ENCODE measurements around the gene PDCL2.

The PDCL2 gene

DNA sequence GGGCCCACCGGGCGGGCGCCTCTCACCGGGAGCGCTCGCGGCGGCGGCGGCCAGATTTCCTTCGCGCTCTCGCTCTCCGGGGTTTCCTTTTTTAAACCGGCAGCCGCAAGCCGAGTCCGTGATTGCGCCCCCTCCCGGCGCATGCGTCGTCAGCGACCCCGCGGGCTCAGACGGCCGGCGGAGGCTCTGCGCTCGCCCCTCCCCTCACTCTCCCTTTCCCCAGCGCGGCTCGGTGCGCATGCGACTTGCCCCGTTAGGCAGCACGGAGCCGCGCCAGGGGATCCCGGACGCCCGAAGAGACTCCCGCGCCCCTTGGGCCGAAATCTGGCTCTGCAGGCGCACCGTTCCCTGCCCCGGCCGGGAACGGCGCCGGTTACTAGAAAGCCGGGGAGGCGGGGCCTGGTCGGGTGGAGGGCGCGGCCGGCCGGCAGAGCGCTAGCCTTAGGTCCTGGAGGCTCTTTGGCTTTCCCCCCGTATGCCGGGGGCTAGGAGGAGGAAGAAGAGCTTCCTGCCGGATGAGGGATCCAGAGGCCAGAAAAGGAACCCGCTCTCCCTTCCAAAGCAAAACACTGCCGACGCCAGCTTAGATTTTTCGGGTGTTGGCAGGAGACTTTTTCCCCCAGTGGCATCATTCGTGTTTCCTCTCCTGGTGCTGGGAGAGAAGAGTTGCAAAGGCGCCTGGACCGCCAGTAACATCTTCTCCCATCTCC lies 45.1 kb downstream of the PDCL2 start, which contains the start of gene CLOCK:
Gene CLOCK (minus strand): TSS at position 154 of the 710 bp plus-strand sequence. CDS start 64,124 bp downstream, outside the sequence.
- Histone ChIP-seq H3K9me3 (ENCODE audit: severe bottlenecking) (no peaks in the 10 kb centered on the region), H3K4me3 (ENCODE audit: severe bottlenecking) (peak within 1 kb of the TSS; percentile 83), H3K27ac (ENCODE audit: poor library complexity, severe bottlenecking) (peak within 1 kb of the TSS; percentile 95), H3K4me1 (ENCODE audit: insufficient read depth, poor library complexity, severe bottlenecking) (peaks cover 39% of the 10 kb centered on the region), H3K27me3 (ENCODE audit: insufficient read depth, poor library complexity, severe bottlenecking) (no peaks in the 10 kb centered on the region), H3K36me3 (ENCODE audit: low read depth) (no peaks in the 10 kb centered on the region)
- TF ChIP-seq, protein P1, sequence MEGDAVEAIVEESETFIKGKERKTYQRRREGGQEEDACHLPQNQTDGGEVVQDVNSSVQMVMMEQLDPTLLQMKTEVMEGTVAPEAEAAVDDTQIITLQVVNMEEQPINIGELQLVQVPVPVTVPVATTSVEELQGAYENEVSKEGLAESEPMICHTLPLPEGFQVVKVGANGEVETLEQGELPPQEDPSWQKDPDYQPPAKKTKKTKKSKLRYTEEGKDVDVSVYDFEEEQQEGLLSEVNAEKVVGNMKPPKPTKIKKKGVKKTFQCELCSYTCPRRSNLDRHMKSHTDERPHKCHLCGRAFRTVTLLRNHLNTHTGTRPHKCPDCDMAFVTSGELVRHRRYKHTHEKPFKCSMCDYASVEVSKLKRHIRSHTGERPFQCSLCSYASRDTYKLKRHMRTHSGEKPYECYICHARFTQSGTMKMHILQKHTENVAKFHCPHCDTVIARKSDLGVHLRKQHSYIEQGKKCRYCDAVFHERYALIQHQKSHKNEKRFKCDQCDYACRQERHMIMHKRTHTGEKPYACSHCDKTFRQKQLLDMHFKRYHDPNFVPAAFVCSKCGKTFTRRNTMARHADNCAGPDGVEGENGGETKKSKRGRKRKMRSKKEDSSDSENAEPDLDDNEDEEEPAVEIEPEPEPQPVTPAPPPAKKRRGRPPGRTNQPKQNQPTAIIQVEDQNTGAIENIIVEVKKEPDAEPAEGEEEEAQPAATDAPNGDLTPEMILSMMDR (IDR thresholded peaks at IDR 0.05; ENCODE audit: poor library complexity, severe bottlenecking), result peak; percentile 51
- ATAC-seq (ENCODE audit: low read depth) (peak; percentile 57), DNase-seq (ENCODE audit: low spot score) (peak; percentile 88)

DNA sequence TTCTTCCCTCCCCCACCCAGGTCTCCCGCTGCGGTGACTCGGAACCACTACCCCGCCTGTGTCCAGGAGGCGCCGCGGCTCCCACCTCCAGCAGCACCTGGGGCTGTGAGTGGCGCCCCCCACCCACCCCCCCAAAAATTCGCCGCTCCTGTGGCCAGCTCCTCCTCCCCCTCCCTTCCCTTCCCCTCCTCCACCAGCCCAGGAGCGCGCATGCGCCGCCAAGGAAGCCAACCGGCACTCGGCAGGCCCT lies 45.6 kb downstream of the PDCL2 start:
- ATAC-seq (ENCODE audit: low read depth), result peak; percentile 38; the same call in 2 of the 3 replicates

GRCh38 chr4:55545641-55546505 lies 46.2 kb downstream of the PDCL2 start:
- peaks cover 39% of the 10 kb centered on the region for H3K4me1 ChIP-seq (ENCODE audit: insufficient read depth, poor library complexity, severe bottlenecking)
- ATAC-seq (ENCODE audit: low read depth), result peak; percentile 32
- H3K27ac ChIP-seq (ENCODE audit: poor library complexity, severe bottlenecking), result peak overlapping the region; percentile 95
- no peaks in the 10 kb centered on the region for H3K9me3 ChIP-seq (ENCODE audit: severe bottlenecking)
- peak; percentile 75 for DNase-seq (ENCODE audit: low spot score)
- no peaks in the 10 kb centered on the region for H3K27me3 ChIP-seq (ENCODE audit: insufficient read depth, poor library complexity, severe bottlenecking)
- TF ChIP-seq, protein P1 (IDR thresholded peaks at IDR 0.05; ENCODE audit: poor library complexity, severe bottlenecking), result no peak
- H3K36me3 ChIP-seq (ENCODE audit: low read depth), result peaks cover 6% of the 10 kb centered on the region; the same call in 1 of the 2 replicates
- H3K4me3 ChIP-seq (ENCODE audit: severe bottlenecking), result peak overlapping the region; percentile 83

More for the DNA sequence above, 45.6 kb downstream of the PDCL2 start:
- TF ChIP-seq, protein P1 (IDR thresholded peaks at IDR 0.05; ENCODE audit: poor library complexity, severe bottlenecking), result no peak
- H3K27me3 ChIP-seq (ENCODE audit: insufficient read depth, poor library complexity, severe bottlenecking), result no peaks in the 10 kb centered on the region
- no peaks in the 10 kb centered on the region for H3K36me3 ChIP-seq (ENCODE audit: low read depth)
- H3K4me1 ChIP-seq (ENCODE audit: insufficient read depth, poor library complexity, severe bottlenecking), result peaks cover 39% of the 10 kb centered on the region
- H3K4me3 ChIP-seq (ENCODE audit: severe bottlenecking), result peak overlapping the region; percentile 83
- no peaks in the 10 kb centered on the region for H3K9me3 ChIP-seq (ENCODE audit: severe bottlenecking)
- peak overlapping the region; percentile 95 for H3K27ac ChIP-seq (ENCODE audit: poor library complexity, severe bottlenecking)
- DNase-seq (ENCODE audit: low spot score), result no peak

DNA sequence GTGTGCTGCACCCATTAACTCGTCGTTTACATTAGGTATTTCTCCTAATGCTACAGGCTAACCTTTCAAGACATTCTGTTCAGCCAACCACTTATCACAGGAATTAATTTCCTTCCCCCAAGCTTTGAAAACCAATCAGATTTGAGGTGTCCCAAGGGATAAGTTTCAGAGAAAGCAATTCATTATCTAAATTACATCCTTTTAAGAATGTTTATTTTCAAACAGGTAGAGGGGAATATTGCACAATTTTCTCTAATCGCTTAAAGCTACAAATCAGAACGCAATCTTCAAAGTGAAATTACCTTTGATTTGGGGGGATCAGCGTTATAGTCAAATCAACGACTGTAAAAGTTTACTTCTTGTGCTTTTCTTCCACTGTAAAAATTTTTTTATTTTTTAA lies 46.9 kb downstream of the PDCL2 start:
- DNase-seq (ENCODE audit: low spot score), result no peak
- TF ChIP-seq, protein P1 (IDR thresholded peaks at IDR 0.05; ENCODE audit: poor library complexity, severe bottlenecking), result no peak
- ATAC-seq (ENCODE audit: low read depth), result no peak
- Histone ChIP-seq H3K27me3 (ENCODE audit: insufficient read depth, poor library complexity, severe bottlenecking) (no peaks in the 10 kb centered on the region), H3K36me3 (ENCODE audit: low read depth) (peaks cover 11% of the 10 kb centered on the region; the same call in 1 of the 2 replicates), H3K27ac (ENCODE audit: poor library complexity, severe bottlenecking) (peak overlapping the region; percentile 95), H3K9me3 (ENCODE audit: severe bottlenecking) (no peaks in the 10 kb centered on the region), H3K4me1 (ENCODE audit: insufficient read depth, poor library complexity, severe bottlenecking) (peaks cover 33% of the 10 kb centered on the region), H3K4me3 (ENCODE audit: severe bottlenecking) (peak overlapping the region; percentile 83)
